Liver (tissue), 3 donors: ENCODE data around the gene ARMC2.

ENCODE experiments used
- CTCF ChIP-seq: fragments of 150-350 bp; IDR thresholded peaks from 2 replicates; pipeline ENCODE4 v1.5.1; 2017; ENCODE audit warnings: improper control_type of control experiment, low read depth, low read length; ENCODE audit not compliant: missing input control
- EGR1 ChIP-seq, 2 donors: IDR thresholded peaks; 2 replicates each; pipeline ENCODE4 v1.6.1; 2016 to 2018; ENCODE audit warnings: antibody characterized with exemption in 2 of 2, low read depth in 2 of 2
- GABPA ChIP-seq, 2 donors: IDR thresholded peaks in 1 of 2; conservative IDR thresholded peaks in 1 of 2; 2 replicates each; pipeline ENCODE4 v1.6.1; 2016; ENCODE audit warnings: antibody characterized with exemption in 2 of 2, mild to moderate bottlenecking in 1 of 2, moderate library complexity in 1 of 2
- JUND ChIP-seq, 2 donors: IDR thresholded peaks; 2 replicates each; pipeline ENCODE4 v1.6.1; 2016; ENCODE audit warnings: antibody characterized with exemption in 2 of 2
- YY1 ChIP-seq: IDR thresholded peaks from 2 replicates; pipeline ENCODE4 v1.6.1; 2016; ENCODE audit warnings: antibody characterized with exemption, mild to moderate bottlenecking
- donor health status: healthy.
- donor health status: healthy.

- TF ChIP-seq EGR1 (IDR thresholded peaks at IDR 0.05; ENCODE audit: low read depth in 2 of 2) (no peak), CTCF (no peak), YY1 (no peak), JUND (IDR thresholded peaks at IDR 0.05) (no peak), GABPA (IDR thresholded peaks at IDR 0.05 in 1 of 2, conservative IDR thresholded peaks at IDR 0.05 in 1 of 2) (no peak)
These were observed 39.0 kb upstream of the ARMC2 start for GRCh38 chr6:108809211-108809610.
